ENCODE results near the gene INPP5F.

- TF ChIP-seq CTCF (optimal IDR thresholded peaks at IDR 0.05 in 1 of 3, IDR thresholded peaks at IDR 0.05 in 1 of 3, conservative IDR thresholded peaks at IDR 0.05 in 1 of 3; ENCODE audit: extremely low read depth in 1 of 3, insufficient read depth in 2 of 3, low read length in 3 of 3) (no peak), EZH2 (IDR thresholded peaks at IDR 0.05; ENCODE audit: low read length) (no peak)
These were observed 45.2 kb upstream of the INPP5F start for GRCh38 chr10:119680650-119681081.
